GM12878 (cell line): Measurements from ENCODE around the gene GON4L. TPM values are rescaled to one million over a fixed set of nuclear protein-coding genes. Genes with fewer than 3 reads are reported as not detected.

ENCODE experiments used
- ATAC-seq: fragments of 200-7000 bp; cut with Tn5 transposase; 3 replicates; pipeline ENCODE4 v1.9.1; 2020; ENCODE audit warnings: mild to moderate bottlenecking, moderate library complexity
- BruUV-seq: library from RNA; stranded (reverse); fragments of 400-500 nt; replicated peaks from 2 replicates; lab custom pipeline; 2021; lab: Mats Ljungman, UMichigan
- CTCF ChIA-PET: fragments of 300-600 bp; sonication (Branson Sonifier 250); formaldehyde crosslinking; extraction: SDS; loops from one replicate; lab custom pipeline; 2021; ENCODE audit warnings: inconsistent platforms; lab: Yijun Ruan, JAX
- POLR2A ChIA-PET: fragments of 350-600 bp; formaldehyde crosslinking; extraction: SDS; loops from one replicate; lab custom pipeline; 2021; ENCODE audit warnings: inconsistent platforms; lab: Charles Lee
- RAD21 ChIA-PET: fragments of 300-600 bp; sonication (Branson Sonifier 250); formaldehyde crosslinking; loops from one replicate; lab custom pipeline; 2023; ENCODE audit warnings: antibody characterized with exemption; ENCODE audit not compliant: unreplicated experiment; lab: Charles Lee
- SMC1A ChIA-PET: fragments of 300-600 bp; sonication (Branson Sonifier 250); formaldehyde crosslinking; loops from one replicate; lab custom pipeline; 2023; ENCODE audit not compliant: unreplicated experiment, uncharacterized antibody; lab: Charles Lee
- DNase-seq: peaks from one replicate; pipeline ENCODE4 v3.0.0-alpha.2; 2011; ENCODE audit warnings: low read depth, low spot score
- FAIRE-seq: peaks from 3 replicates; lab custom pipeline; 2011; peaks lifted over from hg19 to GRCh38; lab: Jason Lieb, UNC
- H2AFZ ChIP-seq: 2 replicates; pipeline ENCODE4 v1.6.0; 2011; ENCODE audit warnings: low read depth, low read length, control low read depth; ENCODE audit not compliant: control insufficient read depth
- H3K27ac ChIP-seq: 2 replicates; pipeline ENCODE4 v1.5.1; 2011; ENCODE audit warnings: control low read depth; ENCODE audit not compliant: control insufficient read depth, insufficient read depth
- H3K27me3 ChIP-seq, 2 experiments: replicated peaks in 1 of 2; 2 replicates each; pipeline versions ENCODE4 v1.6.0 to v1.6.1; 2011; ENCODE audit warnings: low read length in 1 of 2; ENCODE audit not compliant: control insufficient read depth in 2 of 2, insufficient read depth in 2 of 2
- H3K36me3 ChIP-seq, 2 experiments: 2 replicates each; pipeline ENCODE4 v1.5.1; 2011; ENCODE audit warnings: low read length in 1 of 2; ENCODE audit not compliant: control insufficient read depth in 2 of 2, insufficient read depth in 2 of 2
- H3K4me1 ChIP-seq: 2 replicates; pipeline ENCODE4 v1.6.1; 2011; ENCODE audit warnings: mild to moderate bottlenecking, low read length, moderate library complexity, mixed read lengths; ENCODE audit not compliant: control insufficient read depth, insufficient read depth
- H3K4me2 ChIP-seq: 2 replicates; pipeline ENCODE4 v1.6.0; 2011; ENCODE audit warnings: control low read depth; ENCODE audit not compliant: control insufficient read depth, insufficient read depth
- H3K4me3 ChIP-seq: fragments of 200-600 bp; sonication (generic); 2 replicates; pipeline ENCODE4 v1.5.1; 2016
- H3K79me2 ChIP-seq: 2 replicates; pipeline ENCODE4 v1.6.0; 2011; ENCODE audit warnings: low read length; ENCODE audit not compliant: control insufficient read depth, insufficient read depth
- H3K9ac ChIP-seq: 2 replicates; pipeline ENCODE4 v1.8.0; 2011; ENCODE audit warnings: low read length, control low read depth, mixed read lengths; ENCODE audit not compliant: control insufficient read depth, insufficient read depth
- H3K9me3 ChIP-seq: replicated peaks from 3 replicates; pipeline ENCODE4 v1.5.1; 2011; ENCODE audit warnings: mild to moderate bottlenecking, low read length; ENCODE audit not compliant: control insufficient read depth, insufficient read depth
- H4K20me1 ChIP-seq: 2 replicates; pipeline ENCODE4 v1.6.0; 2011; ENCODE audit not compliant: control insufficient read depth, insufficient read depth
- CHD1 ChIP-seq: IDR thresholded peaks from 2 replicates; pipeline ENCODE4 v1.6.1; 2012; ENCODE audit warnings: low read depth, low read length, improper control_type of control experiment
- ELK1 ChIP-seq: IDR thresholded peaks from 2 replicates; pipeline ENCODE4 v1.6.1; 2012; ENCODE audit warnings: low read depth, low read length, improper control_type of control experiment
- ESRRA ChIP-seq: IDR thresholded peaks from 2 replicates; pipeline ENCODE4 v1.6.1; 2012; ENCODE audit warnings: mild to moderate bottlenecking, low read length, improper control_type of control experiment
- GATAD2B ChIP-seq: fragments of 450-650 bp; conservative IDR thresholded peaks from 2 replicates; pipeline ENCODE4 v1.6.1; 2017; ENCODE audit warnings: low read depth, mild to moderate bottlenecking, moderate library complexity
- HDAC6 ChIP-seq: fragments of 200-600 bp; sonication (generic); IDR thresholded peaks from one replicate; pipeline ENCODE4 v1.8.0; 2017; ENCODE audit warnings: antibody characterized with exemption; ENCODE audit not compliant: unreplicated experiment
- MAX ChIP-seq: IDR thresholded peaks from 2 replicates; pipeline ENCODE4 v1.6.1; 2012; ENCODE audit warnings: low read depth, low read length, improper control_type of control experiment
- MEF2A ChIP-seq: IDR thresholded peaks from 2 replicates; pipeline ENCODE4 v1.6.1; 2011; ENCODE audit warnings: low read depth, mild to moderate bottlenecking, low read length, moderate library complexity; ENCODE audit not compliant: insufficient read depth
- PAX5 ChIP-seq: IDR thresholded peaks from 2 replicates; pipeline ENCODE4 v1.6.1; 2011; ENCODE audit warnings: low read depth, low read length, borderline replicate concordance
- RB1 ChIP-seq: fragments of 450-650 bp; formaldehyde crosslinking; IDR thresholded peaks from 2 replicates; pipeline ENCODE4 v1.6.1; 2017; ENCODE audit warnings: mild to moderate bottlenecking, borderline replicate concordance
- RBBP5 ChIP-seq: fragments of 200-600 bp; sonication (generic); conservative IDR thresholded peaks from 2 replicates; pipeline ENCODE4 v1.6.1; 2016
- STAT3 ChIP-seq: IDR thresholded peaks from 2 replicates; pipeline ENCODE4 v1.6.1; 2011; ENCODE audit warnings: low read depth, low read length, improper control_type of control experiment
- WGBS: methylation state at CpG from one replicate; pipeline ENCODE4 v1.1.6; 2016; ENCODE audit warnings: low lambda C conversion rate; ENCODE audit not compliant: insufficient replicate concordance, insufficient coverage; ENCODE audit errors: missing lambda C conversion rate; 5-methylcytosine and 5-hydroxymethylcytosine counted together
- in situ Hi-C: fragments of 300-500 bp; cut with MboI; formaldehyde crosslinking; loops from 9 replicates; pipeline ENCODE4 v1.14.3; 2018; ENCODE audit warnings: mixed read lengths
- intact Hi-C: fragments of 100-400 bp; cut with micrococcal nuclease; formaldehyde crosslinking; loops from one replicate; pipeline ENCODE4 v1.14.2; 2022; ENCODE audit not compliant: unreplicated experiment
- polyA plus RNA-seq, 11 experiments: library from polyadenylated mRNA; depleted of rRNA in 4 of 11; unstranded in 6 of 11; stranded (reverse) in 5 of 11; fragments of >200 nt; fragmentation: Nextera tagmentation in 4 of 11; fragmentation: Illumina TruSeq in 1 of 11; extraction: Ambion mirVana in 4 of 11; extraction: Trizol in 1 of 11; gene quantifications; 1 replicate in 1 of 11; 2 replicates in 10 of 11; pipeline versions ENCODE4 v1.2.1 to v1.2.3, GENCODE V29; 2011 to 2016; ENCODE audit warnings: inconsistent platforms in 2 of 11, missing spikeins in 2 of 11, low read depth in 1 of 11
- total RNA-seq, 4 experiments: library from RNA; depleted of rRNA in 3 of 4; stranded (reverse); fragments of >200 nt in 3 of 4; fragmentation: Illumina TruSeq in 1 of 4; extraction: Trizol in 1 of 4; gene quantifications; 2 replicates each; pipeline versions ENCODE4 v1.2.1 to v1.2.3, GENCODE V29; 2013 to 2021
- TF ChIP-seq, protein P1 (sequence below), 3 experiments: IDR thresholded peaks in 2 of 3; conservative IDR thresholded peaks in 1 of 3; 2 replicates each; pipeline ENCODE4 v1.5.1; 2011; ENCODE audit warnings: low read depth in 3 of 3, low read length in 3 of 3, mild to moderate bottlenecking in 3 of 3, control low read depth in 2 of 3, moderate library complexity in 2 of 3, inconsistent platforms in 1 of 3, mixed read lengths in 1 of 3; ENCODE audit not compliant: control insufficient read depth in 2 of 3, insufficient read depth in 1 of 3; ENCODE audit errors: extremely low read depth in 1 of 3
- TF ChIP-seq, protein P2 (sequence below): fragments of 450-650 bp; IDR thresholded peaks from 2 replicates; pipeline ENCODE4 v1.6.1; 2017; ENCODE audit warnings: mild to moderate bottlenecking, low read depth, inconsistent platforms; ENCODE audit not compliant: poor library complexity, severe bottlenecking

Gene GON4L
- total and polyA plus RNA-seq, 10 of the 15 experiments (the other 5 are each of a cell fraction or from before 2014, with no cell fraction given), result 17.7 to 40.7 (median 28.0) TPM

DNA sequence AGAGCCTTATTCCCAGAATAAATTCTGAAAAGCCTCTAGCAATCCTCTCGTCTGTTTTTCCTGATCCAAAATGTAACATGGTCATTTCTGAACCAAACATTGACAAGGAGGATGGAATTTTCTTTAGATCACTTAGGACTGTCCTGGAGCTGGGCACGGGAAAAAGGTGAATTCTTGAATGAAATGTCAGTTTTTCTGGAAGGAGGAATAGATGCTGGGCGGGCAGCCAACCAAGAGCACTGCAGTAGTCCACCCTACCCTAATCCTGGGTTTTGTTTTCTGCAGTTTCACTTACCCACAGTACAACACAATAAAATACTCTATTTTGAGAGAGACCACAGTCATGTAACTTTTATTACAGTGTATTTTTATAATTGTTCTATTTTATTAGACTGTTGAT, 33.2 kb upstream of the GON4L start (continued):
- TF ChIP-seq, protein P1, sequence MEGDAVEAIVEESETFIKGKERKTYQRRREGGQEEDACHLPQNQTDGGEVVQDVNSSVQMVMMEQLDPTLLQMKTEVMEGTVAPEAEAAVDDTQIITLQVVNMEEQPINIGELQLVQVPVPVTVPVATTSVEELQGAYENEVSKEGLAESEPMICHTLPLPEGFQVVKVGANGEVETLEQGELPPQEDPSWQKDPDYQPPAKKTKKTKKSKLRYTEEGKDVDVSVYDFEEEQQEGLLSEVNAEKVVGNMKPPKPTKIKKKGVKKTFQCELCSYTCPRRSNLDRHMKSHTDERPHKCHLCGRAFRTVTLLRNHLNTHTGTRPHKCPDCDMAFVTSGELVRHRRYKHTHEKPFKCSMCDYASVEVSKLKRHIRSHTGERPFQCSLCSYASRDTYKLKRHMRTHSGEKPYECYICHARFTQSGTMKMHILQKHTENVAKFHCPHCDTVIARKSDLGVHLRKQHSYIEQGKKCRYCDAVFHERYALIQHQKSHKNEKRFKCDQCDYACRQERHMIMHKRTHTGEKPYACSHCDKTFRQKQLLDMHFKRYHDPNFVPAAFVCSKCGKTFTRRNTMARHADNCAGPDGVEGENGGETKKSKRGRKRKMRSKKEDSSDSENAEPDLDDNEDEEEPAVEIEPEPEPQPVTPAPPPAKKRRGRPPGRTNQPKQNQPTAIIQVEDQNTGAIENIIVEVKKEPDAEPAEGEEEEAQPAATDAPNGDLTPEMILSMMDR (IDR thresholded peaks at IDR 0.05 in 2 of 3, conservative IDR thresholded peaks at IDR 0.05 in 1 of 3; ENCODE audit: control insufficient read depth in 2 of 3, extremely low read depth in 1 of 3, insufficient read depth in 1 of 3, low read depth in 3 of 3, low read length in 3 of 3), result no peak
- TF ChIP-seq PAX5, result no peak
- no peak for TF ChIP-seq GATAD2B
- no peak for TF ChIP-seq MEF2A
- no peak for TF ChIP-seq RBBP5
- no peak for TF ChIP-seq HDAC6
- no peak for TF ChIP-seq CHD1

DNA sequence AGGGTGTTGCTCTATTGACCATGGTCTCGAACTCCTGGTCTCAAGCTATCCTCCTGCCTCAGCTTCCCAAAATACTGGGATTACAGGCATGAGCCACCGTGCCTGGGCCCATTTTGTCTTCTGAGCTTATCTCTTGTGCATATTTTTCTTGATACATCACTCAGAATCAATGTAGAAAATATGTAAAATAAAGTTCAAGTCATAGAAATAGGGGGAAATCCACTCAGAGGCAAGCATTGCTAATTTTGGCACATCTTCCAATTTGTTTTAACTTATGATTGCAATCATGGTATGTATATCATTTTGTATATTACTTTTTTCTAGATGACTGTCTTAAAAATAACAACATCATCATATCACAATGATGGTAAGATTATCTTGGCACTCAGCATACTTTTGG, 32.6 kb upstream of the GON4L start:
- in situ Hi-C loops (no loop called here), intact Hi-C loops (no loop called here)
- BruUV-seq, result no TSS peak
- Histone ChIP-seq H3K4me2 (no peak overlapping the region), H3K4me3 (no peak overlapping the region), H4K20me1 (no peaks in the 10 kb centered on the region), H2AFZ (no peak overlapping the region), H3K79me2 (no peaks in the 10 kb centered on the region), H3K9me3 (no peaks in the 10 kb centered on the region), H3K27me3 (no peaks in the 10 kb centered on the region), H3K9ac (no peak overlapping the region), H3K27ac (no peak overlapping the region), H3K4me1 (no peaks in the 10 kb centered on the region)
- FAIRE-seq (no peak), ATAC-seq (no peak), DNase-seq (no peak)
- WGBS, result 47% methylated on average over 2 of the region's 2 CpGs
- ChIA-PET RAD21 (interaction anchor here (0.6 kb wide), 1 partner anchor 11 kb away, joined by 3 read pairs; no protein-coding TSS in a partner anchor), CTCF (interaction anchor here (0.7 to 1.7 kb wide), 2 partner anchors 9 to 18 kb away, joined by 3 to 4 read pairs; no protein-coding TSS in a partner anchor), SMC1A (interaction anchor here (0.6 kb wide), 1 partner anchor 113 kb away, joined by 3 read pairs; no protein-coding TSS in a partner anchor), POLR2A (interaction anchor here (0.6 kb wide), 1 partner anchor 38 kb away, joined by 8 read pairs; no protein-coding TSS in a partner anchor)
- TF ChIP-seq ESRRA (no peak), RBBP5 (no peak), RB1 (no peak), MAX (no peak), ELK1 (no peak), STAT3 (no peak)
- TF ChIP-seq, protein P2, sequence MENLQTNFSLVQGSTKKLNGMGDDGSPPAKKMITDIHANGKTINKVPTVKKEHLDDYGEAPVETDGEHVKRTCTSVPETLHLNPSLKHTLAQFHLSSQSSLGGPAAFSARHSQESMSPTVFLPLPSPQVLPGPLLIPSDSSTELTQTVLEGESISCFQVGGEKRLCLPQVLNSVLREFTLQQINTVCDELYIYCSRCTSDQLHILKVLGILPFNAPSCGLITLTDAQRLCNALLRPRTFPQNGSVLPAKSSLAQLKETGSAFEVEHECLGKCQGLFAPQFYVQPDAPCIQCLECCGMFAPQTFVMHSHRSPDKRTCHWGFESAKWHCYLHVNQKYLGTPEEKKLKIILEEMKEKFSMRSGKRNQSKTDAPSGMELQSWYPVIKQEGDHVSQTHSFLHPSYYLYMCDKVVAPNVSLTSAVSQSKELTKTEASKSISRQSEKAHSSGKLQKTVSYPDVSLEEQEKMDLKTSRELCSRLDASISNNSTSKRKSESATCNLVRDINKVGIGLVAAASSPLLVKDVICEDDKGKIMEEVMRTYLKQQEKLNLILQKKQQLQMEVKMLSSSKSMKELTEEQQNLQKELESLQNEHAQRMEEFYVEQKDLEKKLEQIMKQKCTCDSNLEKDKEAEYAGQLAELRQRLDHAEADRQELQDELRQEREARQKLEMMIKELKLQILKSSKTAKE, result no peak
- TF ChIP-seq, all 136 proteins: peak for 0
- no peaks in the 10 kb centered on the region for H3K36me3 ChIP-seq
